Parathyroid adenoma (tissue), 2 donors: ENCODE measurements around the gene POU5F1.
"Not testable (repeated sequence)": the region's sequence is repeated elsewhere in the genome, so short reads cannot be mapped to it uniquely, and the experiment has no call there.

ENCODE experiments used
- H2AFZ ChIP-seq: fragments of 300-600 bp; sonication (generic); one replicate; pipeline ENCODE4 v1.7.0; 2017; ENCODE audit warnings: antibody characterized with exemption, mild to moderate bottlenecking
- H3K27ac ChIP-seq: fragments of 300-600 bp; sonication (generic); one replicate; pipeline ENCODE4 v1.7.0; 2017
- H3K27me3 ChIP-seq: fragments of 300-600 bp; sonication (generic); one replicate; pipeline ENCODE4 v1.7.0; 2017; ENCODE audit warnings: low read length; ENCODE audit not compliant: control insufficient read depth, insufficient read depth
- H3K36me3 ChIP-seq: fragments of 300-600 bp; sonication (generic); one replicate; pipeline ENCODE4 v1.7.0; 2017; ENCODE audit warnings: low read length; ENCODE audit not compliant: control insufficient read depth, insufficient read depth
- H3K4me1 ChIP-seq: fragments of 300-600 bp; sonication (generic); one replicate; pipeline ENCODE4 v1.7.0; 2017; ENCODE audit warnings: control low read depth
- H3K4me2 ChIP-seq: fragments of 300-600 bp; sonication (generic); one replicate; pipeline ENCODE4 v1.7.0; 2017; ENCODE audit warnings: low read length
- H3K4me3 ChIP-seq: fragments of 300-600 bp; sonication (generic); one replicate; pipeline ENCODE4 v1.7.0; 2017; ENCODE audit warnings: low read depth, low read length
- H3K79me2 ChIP-seq: fragments of 300-600 bp; sonication (generic); one replicate; pipeline ENCODE4 v1.7.0; 2017; ENCODE audit warnings: control low read depth
- H3K9ac ChIP-seq: fragments of 300-600 bp; sonication (generic); one replicate; pipeline ENCODE4 v1.7.0; 2017; ENCODE audit warnings: mild to moderate bottlenecking
- H3K9me3 ChIP-seq: fragments of 300-600 bp; sonication (generic); one replicate; pipeline ENCODE4 v1.7.0; 2017; ENCODE audit warnings: low read length; ENCODE audit not compliant: control insufficient read depth
- CTCF ChIP-seq: fragments of 300-600 bp; sonication (generic); IDR thresholded peaks from one replicate; pipeline ENCODE4 v1.7.0; 2017; ENCODE audit warnings: antibody characterized with exemption, mild to moderate bottlenecking
- donor health status: primary hyperparathyroidism.

The POU5F1 gene

GRCh38 chr6:31170600-31170881 is at the start of gene POU5F1:
Gene POU5F1, minus strand, starts transcription at chr6:31170682. Its CDS starts 62 bp downstream, at chr6:31170620.
- H3K27me3 ChIP-seq: no peaks in the 10 kb centered on the region
- no peak for TF ChIP-seq CTCF
- no peak within 1 kb of the TSS for H2AFZ ChIP-seq
- H3K4me2 ChIP-seq: no peak within 1 kb of the TSS
- H3K9me3 ChIP-seq: no peaks in the 10 kb centered on the region
- no peaks in the 10 kb centered on the region for H3K79me2 ChIP-seq
- no peak within 1 kb of the TSS for H3K27ac ChIP-seq
- no peak within 1 kb of the TSS for H3K4me3 ChIP-seq
- H3K4me1 ChIP-seq: no peaks in the 10 kb centered on the region
- no peaks in the 10 kb centered on the region for H3K36me3 ChIP-seq
- no peak within 1 kb of the TSS for H3K9ac ChIP-seq

DNA sequence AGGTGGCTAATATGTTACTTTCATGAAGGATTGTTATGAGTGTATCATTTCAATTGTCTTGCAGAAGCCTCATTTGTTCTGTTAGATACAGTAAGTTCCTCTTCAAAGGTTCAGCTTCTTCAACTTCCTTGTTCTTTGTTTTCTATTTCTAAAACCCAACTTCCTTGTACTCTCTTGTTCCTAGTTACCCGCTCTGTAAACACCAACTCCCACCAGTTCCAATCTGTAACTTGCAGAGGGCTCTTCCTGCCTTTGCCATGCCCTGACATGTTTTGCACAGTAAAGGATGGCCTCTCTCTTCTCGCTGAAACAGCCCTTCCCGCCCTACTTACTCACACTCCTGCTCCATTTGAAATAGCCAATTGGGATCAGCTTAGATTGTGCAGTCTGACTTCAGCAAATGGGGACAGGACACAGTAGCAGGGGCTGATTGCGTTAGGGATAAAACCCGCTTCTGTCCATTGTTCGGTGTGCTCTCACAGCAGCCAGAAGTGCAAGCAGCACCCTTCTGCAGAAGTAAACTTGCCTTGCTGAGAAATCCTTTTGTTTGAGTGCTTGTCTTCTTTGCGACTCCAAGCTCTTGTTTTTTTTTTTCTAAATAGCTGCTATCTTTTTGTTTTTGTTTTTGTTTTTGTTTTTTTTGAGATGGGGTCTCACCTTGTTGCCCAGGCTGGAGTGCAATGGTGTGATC is 45.9 kb upstream of the POU5F1 start:
- Histone ChIP-seq H3K4me1 (no peaks in the 10 kb centered on the region), H3K4me2 (no peak overlapping the region), H3K27ac (no peak overlapping the region), H2AFZ (no peak overlapping the region), H3K4me3 (no peak overlapping the region), H3K9me3 (no peaks in the 10 kb centered on the region), H3K36me3 (no peaks in the 10 kb centered on the region), H3K9ac (no peak overlapping the region), H3K27me3 (no peaks in the 10 kb centered on the region), H3K79me2 (no peaks in the 10 kb centered on the region)
- no peak for TF ChIP-seq CTCF

DNA sequence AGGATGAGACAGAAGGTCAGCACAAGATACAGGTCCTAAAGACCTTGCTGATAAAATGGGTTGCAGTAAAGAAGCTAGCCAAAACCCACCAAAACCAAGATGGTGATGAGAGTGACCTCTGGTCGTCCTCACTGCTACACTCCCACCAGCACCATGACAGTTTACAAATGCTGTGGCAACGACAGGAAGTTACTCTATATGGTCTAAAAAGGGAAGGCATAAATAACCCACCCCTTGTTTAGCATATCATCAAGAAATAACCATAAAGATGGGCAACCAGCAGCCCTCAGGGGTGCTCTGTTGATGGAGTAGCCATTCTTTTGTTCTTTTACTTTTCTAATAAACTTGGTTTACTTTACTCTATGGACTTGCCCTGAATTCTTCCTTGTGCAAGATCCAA is 44.7 kb upstream of the POU5F1 start:
- H3K36me3 ChIP-seq, H2AFZ ChIP-seq, H3K9ac ChIP-seq, H3K27me3 ChIP-seq, H3K4me1 ChIP-seq, H3K79me2 ChIP-seq, H3K27ac ChIP-seq, H3K9me3 ChIP-seq, H3K4me2 ChIP-seq, H3K4me3 ChIP-seq: not testable (repeated sequence)

- Histone ChIP-seq H3K27ac (no peak overlapping the region), H3K79me2 (no peaks in the 10 kb centered on the region), H3K9me3 (no peaks in the 10 kb centered on the region), H2AFZ (no peak overlapping the region), H3K36me3 (no peaks in the 10 kb centered on the region), H3K4me3 (no peak overlapping the region), H3K4me2 (no peak overlapping the region), H3K27me3 (no peaks in the 10 kb centered on the region), H3K9ac (no peak overlapping the region), H3K4me1 (no peaks in the 10 kb centered on the region)
- TF ChIP-seq CTCF: no peak
Observed at GRCh38 chr6:31214516-31214915, 44.0 kb upstream of the POU5F1 start.

DNA sequence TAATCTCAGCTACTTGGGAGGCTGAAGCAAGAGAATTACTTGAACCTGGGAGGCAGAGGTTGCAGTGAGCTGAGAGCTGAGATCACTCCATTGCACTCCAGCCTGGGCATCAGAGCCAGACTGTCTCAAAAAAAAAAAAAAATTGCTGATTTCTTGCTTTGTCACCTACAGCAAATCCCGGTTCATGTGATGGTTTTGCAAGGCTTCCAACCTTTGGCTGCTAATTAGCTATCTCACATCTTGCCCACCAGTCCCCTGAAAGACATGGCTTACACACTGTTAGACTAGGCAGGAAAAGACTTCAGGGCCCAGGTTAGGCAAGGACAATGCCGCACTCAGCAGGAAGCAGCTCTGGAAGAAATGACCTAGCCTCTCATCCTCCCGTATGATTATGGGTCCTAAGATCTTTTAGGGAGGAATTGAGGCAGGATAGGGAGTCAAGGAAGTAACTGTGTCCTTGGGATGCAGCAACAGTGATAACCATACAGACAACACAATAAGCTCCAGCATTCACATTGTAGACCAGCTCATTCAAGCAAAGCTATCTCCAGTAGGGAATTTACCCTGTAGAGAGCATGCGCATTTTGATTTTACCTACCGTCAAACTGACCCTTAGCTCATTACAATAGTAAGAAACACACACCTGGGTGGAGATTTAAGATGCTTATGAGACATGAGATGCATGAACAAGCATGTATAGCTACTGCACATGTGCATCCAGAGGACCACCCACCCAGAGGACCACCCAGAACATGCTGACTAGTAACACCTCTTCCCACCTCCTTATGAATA is 40.5 kb upstream of the POU5F1 start:
- Histone ChIP-seq H3K4me2 (no peak overlapping the region), H3K27ac (no peak overlapping the region), H3K9ac (no peak overlapping the region), H3K27me3 (no peaks in the 10 kb centered on the region), H3K9me3 (no peaks in the 10 kb centered on the region), H2AFZ (no peak overlapping the region), H3K4me3 (no peak overlapping the region), H3K4me1 (no peaks in the 10 kb centered on the region), H3K36me3 (no peaks in the 10 kb centered on the region), H3K79me2 (no peaks in the 10 kb centered on the region)
- no peak for TF ChIP-seq CTCF
